HL-60 (cell line): ENCODE data around the gene TNFRSF9.
A peak's percentile ranks its signal among the peaks of the same experiment; 100 is the strongest.
"Not testable (repeated sequence)": the region's sequence is repeated elsewhere in the genome, so short reads cannot be mapped to it uniquely, and the experiment has no call there.

ENCODE experiments used
- DNase-seq, 2 experiments: peaks; one replicate each; pipeline ENCODE4 v3.0.0-alpha.2; 2010 to 2020; ENCODE audit warnings: low read depth in 1 of 2, low spot score in 1 of 2
- H3K27ac ChIP-seq: fragments of 250-450 bp; sonication (Bioruptor Pico); replicated peaks from 2 replicates; pipeline ENCODE4 v1.5.1; 2020; ENCODE audit warnings: mild to moderate bottlenecking, moderate library complexity
- H3K27me3 ChIP-seq: fragments of 250-450 bp; sonication (Bioruptor Pico); 2 replicates; pipeline ENCODE4 v1.5.1; 2021; ENCODE audit warnings: mild to moderate bottlenecking, moderate library complexity; ENCODE audit not compliant: insufficient read depth, poor library complexity, severe bottlenecking
- H3K4me3 ChIP-seq: replicated peaks from 2 replicates; pipeline ENCODE4 v1.5.1; 2011; ENCODE audit warnings: mild to moderate bottlenecking, control low read depth, low read length; ENCODE audit not compliant: insufficient read depth
- CTCF ChIP-seq: IDR thresholded peaks from one replicate; pipeline ENCODE4 v1.5.1; 2011; ENCODE audit warnings: low read length, control low read depth, inconsistent platforms; ENCODE audit not compliant: insufficient read depth
- GABPA ChIP-seq: IDR thresholded peaks from 2 replicates; pipeline ENCODE4 v1.6.1; 2012; ENCODE audit warnings: low read depth
- POLR2AphosphoS5 ChIP-seq: IDR thresholded peaks from 2 replicates; pipeline ENCODE4 v1.6.1; 2012; ENCODE audit warnings: low read depth
- REST ChIP-seq: IDR thresholded peaks from 2 replicates; pipeline ENCODE4 v1.6.1; 2012; ENCODE audit warnings: low read depth; ENCODE audit not compliant: insufficient replicate concordance
- SPI1 ChIP-seq: IDR thresholded peaks from 2 replicates; pipeline ENCODE4 v1.6.1; 2012; ENCODE audit warnings: low read depth, mild to moderate bottlenecking, borderline replicate concordance

The TNFRSF9 gene

GRCh38 chr1:7953850-7954609 lies 13.4 kb upstream of the TNFRSF9 start:
- peak; percentile 97 to 99 for DNase-seq
- Histone ChIP-seq H3K4me3 (peak overlapping the region; percentile 73), H3K27ac (peak overlapping the region; percentile 86), H3K27me3 (no peaks in the 10 kb centered on the region)
- TF ChIP-seq POLR2AphosphoS5, result peak; percentile 80
- peak; percentile 88 for TF ChIP-seq GABPA
- TF ChIP-seq REST, result no peak

GRCh38 chr1:7952791-7953190 lies 12.2 kb upstream of the TNFRSF9 start:
- H3K27ac ChIP-seq, DNase-seq, H3K4me3 ChIP-seq, H3K27me3 ChIP-seq: not testable (repeated sequence)

- Histone ChIP-seq H3K27ac (no peak overlapping the region), H3K27me3 (no peaks in the 10 kb centered on the region), H3K4me3 (no peak overlapping the region)
- no peak for TF ChIP-seq SPI1
- TF ChIP-seq POLR2AphosphoS5, result no peak
- no peak for TF ChIP-seq GABPA
- no peak for TF ChIP-seq CTCF
- TF ChIP-seq REST, result no peak
- no peak for DNase-seq
Observed at GRCh38 chr1:7948960-7949359, 8.3 kb upstream of the TNFRSF9 start.

- no peak for TF ChIP-seq CTCF
- TF ChIP-seq GABPA, result no peak
- no peak for TF ChIP-seq SPI1
- TF ChIP-seq REST, result no peak
- TF ChIP-seq POLR2AphosphoS5, result no peak
Observed at GRCh38 chr1:7943251-7943650, 2.6 kb upstream of the TNFRSF9 start.

More at GRCh38 chr1:7943251-7943650, 2.6 kb upstream of the TNFRSF9 start:
- DNase-seq, result no peak
- Histone ChIP-seq H3K27ac (peak overlapping the region; percentile 74), H3K4me3 (no peak overlapping the region), H3K27me3 (no peaks in the 10 kb centered on the region)
